Measurements from ENCODE around the gene CNTF. TPM values are rescaled to one million over a fixed set of nuclear protein-coding genes. Genes with fewer than 3 reads are reported as not detected.

The CNTF gene
- total RNA-seq, 1 donor from 2014 or later: 3.9 TPM

DNA sequence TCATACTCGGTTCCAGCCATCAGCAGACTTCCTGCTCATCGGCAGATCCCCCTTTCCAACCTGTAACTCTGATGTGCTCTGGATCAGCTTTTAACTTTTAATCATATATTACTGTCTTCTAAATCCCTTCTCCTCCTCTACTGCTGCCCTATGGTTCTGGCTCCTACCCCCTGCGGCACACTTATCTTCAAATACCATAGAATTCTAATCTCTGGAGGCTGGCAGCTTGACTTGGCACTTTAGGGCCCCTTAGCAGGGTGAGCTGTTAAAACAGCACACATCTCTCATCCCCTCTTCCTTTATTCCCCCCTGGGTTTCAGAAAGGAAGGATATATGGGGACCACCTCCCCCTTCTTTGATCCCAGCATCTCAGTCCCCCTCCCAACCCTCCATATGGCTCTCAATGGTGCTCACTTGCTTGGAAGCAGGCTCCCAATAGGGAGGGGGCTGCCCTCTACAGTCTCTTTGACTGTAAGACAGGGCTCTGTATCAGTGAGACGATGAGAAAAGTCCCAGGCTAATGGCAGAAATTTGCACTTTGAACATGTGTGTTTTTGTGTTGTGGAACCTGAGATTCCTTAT, 4.4 kb upstream of the CNTF start:
- Mint-ChIP-seq H3K9me3 (ENCODE audit: low read depth) (no peaks in the 10 kb centered on the region), H3K36me3 (ENCODE audit: insufficient read depth) (peaks cover 36% of the 10 kb centered on the region), H3K27me3 (no peaks in the 10 kb centered on the region), H3K4me3 (ENCODE audit: low read depth) (no peak overlapping the region), H3K27ac (peak overlapping the region; percentile 2), H3K4me1 (ENCODE audit: low read depth) (peaks cover 18% of the 10 kb centered on the region)
- TF ChIP-seq, protein P1, sequence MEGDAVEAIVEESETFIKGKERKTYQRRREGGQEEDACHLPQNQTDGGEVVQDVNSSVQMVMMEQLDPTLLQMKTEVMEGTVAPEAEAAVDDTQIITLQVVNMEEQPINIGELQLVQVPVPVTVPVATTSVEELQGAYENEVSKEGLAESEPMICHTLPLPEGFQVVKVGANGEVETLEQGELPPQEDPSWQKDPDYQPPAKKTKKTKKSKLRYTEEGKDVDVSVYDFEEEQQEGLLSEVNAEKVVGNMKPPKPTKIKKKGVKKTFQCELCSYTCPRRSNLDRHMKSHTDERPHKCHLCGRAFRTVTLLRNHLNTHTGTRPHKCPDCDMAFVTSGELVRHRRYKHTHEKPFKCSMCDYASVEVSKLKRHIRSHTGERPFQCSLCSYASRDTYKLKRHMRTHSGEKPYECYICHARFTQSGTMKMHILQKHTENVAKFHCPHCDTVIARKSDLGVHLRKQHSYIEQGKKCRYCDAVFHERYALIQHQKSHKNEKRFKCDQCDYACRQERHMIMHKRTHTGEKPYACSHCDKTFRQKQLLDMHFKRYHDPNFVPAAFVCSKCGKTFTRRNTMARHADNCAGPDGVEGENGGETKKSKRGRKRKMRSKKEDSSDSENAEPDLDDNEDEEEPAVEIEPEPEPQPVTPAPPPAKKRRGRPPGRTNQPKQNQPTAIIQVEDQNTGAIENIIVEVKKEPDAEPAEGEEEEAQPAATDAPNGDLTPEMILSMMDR (IDR thresholded peaks at IDR 0.05; ENCODE audit: unreplicated experiment): no peak
- DNase-seq (ENCODE audit: low spot score, unreplicated experiment): no peak

DNA sequence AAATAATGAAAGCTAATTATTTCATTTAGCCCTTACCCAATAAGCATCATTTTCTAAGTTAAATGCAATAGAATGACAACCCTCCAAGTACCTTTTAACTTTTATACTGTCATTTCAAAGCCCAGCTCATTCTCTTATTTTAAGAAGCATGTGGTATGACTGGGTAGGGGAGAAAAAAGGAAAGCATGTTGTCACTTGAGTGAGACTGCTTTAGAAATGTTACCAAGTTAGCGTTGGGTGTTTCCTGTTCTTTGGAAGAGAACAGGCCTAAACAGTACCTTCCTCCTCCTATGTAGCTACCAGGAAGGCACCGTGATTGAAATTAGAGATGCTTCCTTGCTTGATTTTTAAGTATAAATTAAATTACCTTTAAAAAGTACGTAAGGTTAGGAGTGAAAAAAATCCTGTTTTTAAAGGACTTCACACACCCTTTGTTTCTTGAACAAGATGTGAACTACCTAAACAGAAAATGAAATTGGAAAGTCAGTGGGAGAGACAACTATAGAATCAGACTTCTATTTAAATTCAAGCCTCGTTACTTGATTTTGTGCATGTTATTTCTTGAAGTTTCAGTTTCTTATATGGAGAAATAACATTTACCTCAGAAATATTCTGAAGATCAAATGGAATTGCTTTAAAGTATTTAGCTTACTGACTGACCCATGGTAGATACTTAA, 741 bp upstream of the CNTF start:
- H3K27me3 Mint-ChIP-seq: no peaks in the 10 kb centered on the region

DNA sequence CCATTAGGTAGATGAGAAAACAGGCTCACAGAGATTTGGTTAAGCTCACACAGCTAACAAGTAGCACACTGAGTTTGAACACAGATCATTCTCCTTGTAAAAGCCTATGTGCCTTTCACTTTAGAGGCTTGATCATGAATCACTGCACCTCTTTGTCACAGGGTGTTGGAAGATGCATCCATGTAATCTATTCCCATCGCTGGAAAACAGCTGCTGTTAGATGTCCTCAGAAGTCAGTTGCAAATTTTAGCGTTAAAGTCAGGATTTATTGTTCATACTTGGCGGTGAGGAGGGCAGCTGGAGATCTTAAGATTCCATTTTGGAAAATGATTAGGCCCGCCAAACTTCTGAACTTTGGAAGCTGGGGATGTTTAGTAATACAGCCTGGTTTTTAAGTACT, 2.6 kb downstream of the CNTF start:
- Mint-ChIP-seq H3K27ac (no peak overlapping the region), H3K36me3 (ENCODE audit: insufficient read depth) (peaks cover 12% of the 10 kb centered on the region), H3K4me3 (ENCODE audit: low read depth) (no peak overlapping the region), H3K4me1 (ENCODE audit: low read depth) (no peaks in the 10 kb centered on the region), H3K27me3 (no peaks in the 10 kb centered on the region), H3K9me3 (ENCODE audit: low read depth) (no peaks in the 10 kb centered on the region)
- no peak for DNase-seq (ENCODE audit: low spot score, unreplicated experiment)
- TF ChIP-seq, protein P1 (IDR thresholded peaks at IDR 0.05; ENCODE audit: unreplicated experiment): no peak

More for the DNA sequence above, 741 bp upstream of the CNTF start:
- H3K9me3 Mint-ChIP-seq (ENCODE audit: low read depth): no peaks in the 10 kb centered on the region
- no peak for DNase-seq (ENCODE audit: low spot score, unreplicated experiment)
- TF ChIP-seq, protein P1 (IDR thresholded peaks at IDR 0.05; ENCODE audit: unreplicated experiment): no peak
- peaks cover 34% of the 10 kb centered on the region for H3K36me3 Mint-ChIP-seq (ENCODE audit: insufficient read depth)
- peaks cover 9% of the 10 kb centered on the region for H3K4me1 Mint-ChIP-seq (ENCODE audit: low read depth)
- H3K4me3 Mint-ChIP-seq (ENCODE audit: low read depth): no peak overlapping the region
- no peak overlapping the region for H3K27ac Mint-ChIP-seq

DNA sequence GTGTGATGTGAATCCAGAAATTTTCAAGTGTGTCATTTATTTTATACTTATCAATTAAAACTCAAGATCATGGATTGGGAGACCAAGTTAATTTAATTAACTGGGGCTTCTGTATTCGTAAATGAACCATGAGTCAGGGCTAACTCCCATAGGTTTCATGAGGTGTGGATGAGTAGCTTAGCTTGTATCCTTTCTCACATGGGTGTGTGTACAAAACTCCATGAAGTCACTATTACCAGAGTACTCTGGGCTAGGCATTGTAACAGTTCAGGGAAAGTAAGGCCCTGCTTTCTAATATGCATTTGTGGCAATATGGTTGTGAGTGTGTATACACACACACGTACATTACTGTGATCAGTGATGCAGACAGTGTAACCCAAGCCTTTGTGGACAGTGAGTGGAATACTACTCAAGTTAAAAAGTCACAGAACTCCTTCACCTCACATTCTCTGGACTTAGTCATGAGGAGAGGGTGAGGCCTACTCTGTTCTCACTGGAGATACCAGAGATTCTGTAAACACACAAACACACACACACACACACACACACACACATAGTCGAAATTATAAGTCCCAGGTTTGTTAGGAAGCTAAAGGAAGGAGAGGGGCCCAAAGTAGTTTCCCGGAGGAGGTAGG, 3.5 kb downstream of the CNTF start:
- TF ChIP-seq, protein P1 (IDR thresholded peaks at IDR 0.05; ENCODE audit: unreplicated experiment): no peak
- no peak for DNase-seq (ENCODE audit: low spot score, unreplicated experiment)
- Mint-ChIP-seq H3K4me1 (ENCODE audit: low read depth) (peaks cover 1% of the 10 kb centered on the region), H3K27me3 (no peaks in the 10 kb centered on the region), H3K9me3 (ENCODE audit: low read depth) (no peaks in the 10 kb centered on the region), H3K27ac (peak overlapping the region; percentile 17), H3K4me3 (ENCODE audit: low read depth) (no peak overlapping the region), H3K36me3 (ENCODE audit: insufficient read depth) (peaks cover 10% of the 10 kb centered on the region)

DNA sequence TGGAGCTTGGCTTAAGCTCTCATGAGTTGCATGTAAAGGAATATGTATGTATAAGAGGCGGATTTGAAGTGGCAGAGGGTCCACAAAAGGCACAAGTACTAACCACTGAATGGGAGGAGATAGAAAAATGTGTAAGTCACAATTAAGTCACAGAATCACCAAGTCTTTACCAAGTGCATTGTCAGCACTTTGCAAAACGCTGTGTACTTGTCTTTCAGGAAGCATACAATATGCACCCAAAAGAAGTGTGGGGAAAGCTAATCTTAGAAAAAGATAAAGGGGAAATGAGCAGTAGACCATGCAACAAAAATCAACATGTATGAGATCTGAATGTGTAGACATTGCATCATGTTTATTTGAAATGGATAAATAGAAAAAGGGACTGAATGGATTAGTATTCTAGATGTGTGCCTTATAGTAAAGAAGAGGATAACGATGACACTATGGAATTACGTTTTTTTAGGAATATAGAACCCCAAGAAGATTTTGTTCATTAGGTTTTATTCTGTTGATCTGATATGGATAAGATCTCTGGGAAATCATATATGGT, 4.5 kb downstream of the CNTF start:
- Mint-ChIP-seq H3K27ac (peak overlapping the region; percentile 18), H3K9me3 (ENCODE audit: low read depth) (no peaks in the 10 kb centered on the region), H3K4me3 (ENCODE audit: low read depth) (no peak overlapping the region), H3K36me3 (ENCODE audit: insufficient read depth) (peaks cover 12% of the 10 kb centered on the region), H3K27me3 (no peaks in the 10 kb centered on the region), H3K4me1 (ENCODE audit: low read depth) (peaks cover 8% of the 10 kb centered on the region)
- TF ChIP-seq, protein P1 (IDR thresholded peaks at IDR 0.05; ENCODE audit: unreplicated experiment): no peak
- no peak for DNase-seq (ENCODE audit: low spot score, unreplicated experiment)

Data from progenitor cell of endocrine pancreas (in vitro differentiated cells).